GM06990 (cell line): ENCODE data around the gene TECPR1.
A peak's percentile ranks its signal among the peaks of the same experiment; 100 is the strongest.

Experiments
- DNase-seq: peaks from one replicate; pipeline ENCODE4 v3.0.0-alpha.2; 2011; ENCODE audit not compliant: insufficient read length; ENCODE audit errors: extremely low read depth
- H3K27me3 ChIP-seq: replicated peaks from 2 replicates; pipeline ENCODE4 v1.6.0; 2011; ENCODE audit warnings: low read length; ENCODE audit not compliant: control insufficient read depth, insufficient read depth
- H3K36me3 ChIP-seq: 2 replicates; pipeline ENCODE4 v1.5.1; 2011; ENCODE audit warnings: low read length; ENCODE audit not compliant: control insufficient read depth, insufficient read depth
- H3K4me3 ChIP-seq: replicated peaks from 2 replicates; pipeline ENCODE4 v1.5.1; 2011; ENCODE audit warnings: low read depth, mild to moderate bottlenecking, control low read depth, low read length
- CTCF ChIP-seq: IDR thresholded peaks from 2 replicates; pipeline ENCODE4 v1.5.1; 2011; ENCODE audit warnings: low read length, control low read depth, mild to moderate bottlenecking, inconsistent platforms; ENCODE audit not compliant: insufficient read depth, poor library complexity, severe bottlenecking

The TECPR1 gene

GRCh38 chr7:98278408-98278807, 26.4 kb upstream of the TECPR1 start:
- H3K4me3 ChIP-seq = no peak overlapping the region
- TF ChIP-seq CTCF = no peak
- H3K36me3 ChIP-seq = no peaks in the 10 kb centered on the region
- H3K27me3 ChIP-seq = no peaks in the 10 kb centered on the region
- no peak for DNase-seq

GRCh38 chr7:98276241-98276761, 24.3 kb upstream of the TECPR1 start:
- H3K4me3 ChIP-seq = no peak overlapping the region
- TF ChIP-seq CTCF = no peak
- no peaks in the 10 kb centered on the region for H3K36me3 ChIP-seq
- no peaks in the 10 kb centered on the region for H3K27me3 ChIP-seq
- no peak for DNase-seq

GRCh38 chr7:98267303-98267702, 15.3 kb upstream of the TECPR1 start:
- Histone ChIP-seq H3K36me3 (no peaks in the 10 kb centered on the region), H3K27me3 (no peaks in the 10 kb centered on the region), H3K4me3 (no peak overlapping the region)
- TF ChIP-seq CTCF = no peak
- DNase-seq = no peak

- TF ChIP-seq CTCF = peak; percentile 35
- no peaks in the 10 kb centered on the region for H3K27me3 ChIP-seq
- H3K4me3 ChIP-seq = no peak overlapping the region
- no peak for DNase-seq
- H3K36me3 ChIP-seq = no peaks in the 10 kb centered on the region
Measured at GRCh38 chr7:98266840-98267239, 14.8 kb upstream of the TECPR1 start.

GRCh38 chr7:98265841-98266271, 13.8 kb upstream of the TECPR1 start:
- no peak for DNase-seq
- no peak for TF ChIP-seq CTCF
- H3K4me3 ChIP-seq = no peak overlapping the region
- no peaks in the 10 kb centered on the region for H3K27me3 ChIP-seq
- no peaks in the 10 kb centered on the region for H3K36me3 ChIP-seq

DNA sequence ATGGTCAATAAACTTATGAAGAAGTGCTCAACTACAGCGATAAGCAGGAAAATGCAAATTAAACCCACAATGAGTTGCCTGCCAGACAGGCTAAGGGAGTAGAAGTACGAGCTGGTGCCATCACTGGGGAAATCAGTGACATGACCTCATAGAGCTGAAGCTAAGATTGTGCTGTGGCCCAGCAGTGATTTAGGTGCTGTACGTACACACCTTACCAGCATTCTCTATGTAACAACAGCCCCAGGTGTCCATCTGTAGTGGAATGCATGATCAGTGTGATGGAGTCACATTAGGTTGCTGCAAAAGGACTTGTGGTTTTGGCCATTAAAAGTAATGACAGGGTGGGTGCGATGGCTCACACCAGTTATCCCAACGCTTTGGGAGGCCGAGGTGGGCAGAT, 5.7 kb upstream of the TECPR1 start:
- Histone ChIP-seq H3K36me3 (peaks cover 2% of the 10 kb centered on the region), H3K27me3 (no peaks in the 10 kb centered on the region), H3K4me3 (no peak overlapping the region)
- DNase-seq = no peak
- TF ChIP-seq CTCF = no peak
